ENCODE results near the gene GPX1.
"Not testable (repeated sequence)": the region's sequence is repeated elsewhere in the genome, so short reads cannot be mapped to it uniquely, and the experiment has no call there.

Gene GPX1

GRCh38 chr3:49346797-49347251 lies 11.3 kb downstream of the GPX1 start:
- H3K4me1 ChIP-seq (ENCODE audit: insufficient read depth, low read length) = peaks cover 6% of the 10 kb centered on the region; the same call in 1 of the 2 replicates
- no peaks in the 10 kb centered on the region for H3K36me3 ChIP-seq (ENCODE audit: insufficient read depth, low read length)
- H3K9me3 ChIP-seq (ENCODE audit: control insufficient read depth, insufficient read depth, low read length) = no peaks in the 10 kb centered on the region
- no peak overlapping the region for H3K9ac ChIP-seq (ENCODE audit: low read depth, low read length)

GRCh38 chr3:49343163-49343562 lies 15.0 kb downstream of the GPX1 start:
- Histone ChIP-seq H3K36me3 (ENCODE audit: insufficient read depth, low read length) (no peaks in the 10 kb centered on the region), H3K4me1 (ENCODE audit: insufficient read depth, low read length) (peaks cover 2% of the 10 kb centered on the region; the same call in 1 of the 2 replicates), H3K9ac (ENCODE audit: low read depth, low read length) (no peak overlapping the region), H3K9me3 (ENCODE audit: control insufficient read depth, insufficient read depth, low read length) (no peaks in the 10 kb centered on the region)

GRCh38 chr3:49341996-49342395 lies 16.2 kb downstream of the GPX1 start:
- H3K9me3 ChIP-seq (ENCODE audit: control insufficient read depth, insufficient read depth, low read length) = no peaks in the 10 kb centered on the region
- H3K4me1 ChIP-seq (ENCODE audit: insufficient read depth, low read length) = peaks cover 2% of the 10 kb centered on the region; the same call in 1 of the 2 replicates
- H3K9ac ChIP-seq (ENCODE audit: low read depth, low read length) = no peak overlapping the region
- H3K36me3 ChIP-seq (ENCODE audit: insufficient read depth, low read length) = no peaks in the 10 kb centered on the region

DNA sequence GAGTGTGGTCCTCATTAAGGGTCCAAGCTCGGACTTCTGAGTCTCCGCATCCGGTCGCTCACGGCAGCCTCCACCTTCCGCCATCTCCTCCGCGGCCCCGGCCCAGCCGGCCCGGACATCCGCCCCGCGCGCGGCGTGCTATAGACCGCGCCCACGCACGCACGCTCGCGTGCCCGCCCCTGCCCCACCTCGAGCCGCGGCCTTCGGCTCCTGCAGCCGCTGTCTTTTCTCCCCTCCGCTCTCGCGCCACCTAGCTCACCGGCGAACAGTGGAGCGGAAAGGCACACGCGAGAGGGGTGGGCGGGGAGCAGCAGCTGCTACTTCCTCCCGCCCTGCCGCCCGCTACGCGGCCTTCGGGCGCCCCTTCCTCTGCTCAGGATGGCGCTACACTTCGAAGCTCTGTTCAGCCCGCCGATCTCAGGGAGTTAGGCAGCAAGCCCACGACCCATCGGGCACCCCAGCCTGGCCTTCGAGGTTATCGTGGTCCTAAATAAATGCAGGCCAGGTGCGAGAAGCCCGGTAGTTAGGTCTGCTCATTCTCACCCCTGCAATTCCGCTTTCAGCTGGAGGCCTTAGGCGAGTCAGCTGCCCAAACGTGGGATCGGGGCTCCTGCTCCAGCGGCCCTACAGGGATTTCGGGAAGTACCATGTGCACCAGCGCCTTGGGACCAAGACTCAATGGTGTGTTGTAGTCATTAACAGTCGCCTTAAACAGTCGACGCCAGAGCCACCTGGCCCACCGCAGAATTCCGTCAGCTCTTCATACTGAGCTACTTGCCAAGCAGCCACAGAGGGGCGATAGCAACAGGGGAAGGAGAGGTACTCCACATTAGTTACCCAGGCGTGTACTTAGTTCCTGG lies 18.0 kb downstream of the GPX1 start, which contains the start of gene USP4:
USP4 (minus strand) TSS at position 113 of the 860 bp plus-strand sequence; CDS start at position 84, 29 bp downstream.
- H3K36me3 ChIP-seq (ENCODE audit: insufficient read depth, low read length) = peaks cover 4% of the 10 kb centered on the region; the same call in 1 of the 2 replicates
- peaks cover 2% of the 10 kb centered on the region; the same call in 1 of the 2 replicates for H3K4me1 ChIP-seq (ENCODE audit: insufficient read depth, low read length)
- H3K9me3 ChIP-seq (ENCODE audit: control insufficient read depth, insufficient read depth, low read length) = no peaks in the 10 kb centered on the region

DNA sequence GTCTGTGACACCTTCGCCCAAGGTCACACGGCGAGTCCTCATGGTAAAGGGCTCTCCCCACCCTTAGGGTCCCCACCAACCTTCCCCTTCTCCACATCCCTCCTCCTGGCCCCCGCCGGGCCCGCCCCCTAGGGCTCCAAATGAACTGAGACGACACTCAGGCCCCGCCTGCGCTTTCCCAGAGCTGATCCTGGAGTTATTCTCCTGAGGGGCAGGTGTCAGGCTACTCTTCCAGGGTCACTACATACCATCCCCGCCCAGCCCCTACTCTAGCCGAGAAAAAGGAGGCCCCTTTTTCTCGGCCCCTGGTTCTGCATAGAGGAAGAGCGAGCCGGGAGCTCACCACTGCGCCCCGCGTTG lies 18.6 kb downstream of the GPX1 start:
- Histone ChIP-seq H3K9ac (ENCODE audit: low read depth, low read length) (peak overlapping the region; percentile 63), H3K36me3 (ENCODE audit: insufficient read depth, low read length) (peaks cover 5% of the 10 kb centered on the region; the same call in 1 of the 2 replicates), H3K4me1 (ENCODE audit: insufficient read depth, low read length) (peaks cover 2% of the 10 kb centered on the region; the same call in 1 of the 2 replicates), H3K9me3 (ENCODE audit: control insufficient read depth, insufficient read depth, low read length) (no peaks in the 10 kb centered on the region)

More for the DNA sequence above, 18.0 kb downstream of the GPX1 start, which contains the start of gene USP4:
- peak within 1 kb of the TSS; percentile 63 for H3K9ac ChIP-seq (ENCODE audit: low read depth, low read length)

DNA sequence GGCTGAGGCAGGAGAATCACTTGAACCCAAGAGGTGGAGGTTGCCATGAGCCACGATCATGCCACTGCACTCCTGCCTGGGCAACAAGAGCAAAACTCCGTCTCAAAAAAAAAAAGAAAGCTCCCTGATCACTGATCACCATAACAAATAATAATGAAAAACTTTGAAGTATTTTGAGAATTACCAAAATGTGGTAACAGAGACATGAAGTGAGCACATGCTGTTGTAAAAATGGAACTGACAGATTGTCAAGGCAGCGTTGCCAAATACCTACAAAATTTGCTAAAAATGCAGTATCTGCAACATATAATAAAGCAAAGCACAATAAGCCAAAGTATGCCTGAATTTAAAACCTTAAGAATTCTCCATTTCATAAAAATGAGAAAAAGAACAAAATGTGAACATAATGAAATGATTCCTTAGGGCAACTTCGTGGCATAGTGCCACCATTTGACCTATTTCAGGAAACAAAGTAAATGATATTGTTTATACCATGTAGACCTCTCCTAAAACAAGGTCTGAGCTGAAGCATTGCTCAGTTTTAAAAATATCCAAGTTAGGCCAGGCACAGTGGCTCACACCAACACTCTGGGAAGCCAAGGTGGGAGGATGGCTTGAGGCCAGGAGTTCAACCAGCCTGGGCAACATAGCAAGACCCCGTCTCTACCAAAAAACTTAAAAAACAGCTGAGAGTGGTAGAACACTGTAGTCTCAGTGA lies 24.1 kb downstream of the GPX1 start:
- Histone ChIP-seq H3K4me1 (ENCODE audit: insufficient read depth, low read length) (no peaks in the 10 kb centered on the region), H3K9me3 (ENCODE audit: control insufficient read depth, insufficient read depth, low read length) (no peaks in the 10 kb centered on the region), H3K36me3 (ENCODE audit: insufficient read depth, low read length) (peaks cover 5% of the 10 kb centered on the region; the same call in 1 of the 2 replicates), H3K9ac (ENCODE audit: low read depth, low read length) (no peak overlapping the region)

DNA sequence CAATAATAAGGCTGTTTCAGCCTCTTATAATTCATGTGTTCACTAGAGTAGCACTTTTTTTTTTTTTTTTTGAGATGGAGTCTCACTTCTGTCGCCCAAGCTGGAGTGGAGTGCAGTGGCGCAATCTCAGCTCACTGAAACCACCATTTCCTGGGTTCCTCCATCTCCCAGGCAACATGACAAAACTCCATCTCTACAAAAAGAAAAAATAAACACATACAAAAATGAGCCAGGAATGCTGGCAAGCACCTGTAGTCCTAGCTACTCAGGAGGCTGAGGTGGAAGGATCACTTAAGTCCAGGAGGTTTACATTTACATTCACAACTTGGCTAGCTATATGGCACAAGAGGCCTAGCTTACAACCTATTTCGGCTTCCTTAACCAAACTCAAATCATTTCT lies 25.1 kb downstream of the GPX1 start:
- no peaks in the 10 kb centered on the region for H3K4me1 ChIP-seq (ENCODE audit: insufficient read depth, low read length)
- H3K9me3 ChIP-seq (ENCODE audit: control insufficient read depth, insufficient read depth, low read length) = no peaks in the 10 kb centered on the region
- H3K36me3 ChIP-seq (ENCODE audit: insufficient read depth, low read length) = peaks cover 5% of the 10 kb centered on the region; the same call in 1 of the 2 replicates
- no peak overlapping the region for H3K9ac ChIP-seq (ENCODE audit: low read depth, low read length)

DNA sequence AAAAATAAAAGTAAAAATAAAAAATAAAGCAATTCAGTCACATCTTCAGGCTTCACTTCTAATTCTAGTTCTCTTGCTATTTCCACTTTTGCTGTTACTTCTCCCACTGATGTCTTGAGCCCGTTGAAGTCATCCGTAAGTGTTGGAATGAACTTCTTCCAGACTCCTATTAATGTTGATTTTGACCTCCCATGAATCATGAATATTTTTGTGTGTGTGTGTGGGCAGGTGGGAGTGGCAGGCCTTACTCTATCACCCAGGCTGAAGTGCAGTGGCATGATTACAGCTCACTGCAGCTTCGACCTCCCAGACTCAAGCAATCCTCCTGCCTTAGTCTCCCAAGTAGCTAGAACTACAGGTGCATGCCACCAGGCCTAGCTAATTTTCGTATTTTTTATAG lies 29.0 kb downstream of the GPX1 start:
- Histone ChIP-seq H3K36me3 (ENCODE audit: insufficient read depth, low read length) (peaks cover 12% of the 10 kb centered on the region; the same call in 1 of the 2 replicates), H3K9me3 (ENCODE audit: control insufficient read depth, insufficient read depth, low read length) (no peaks in the 10 kb centered on the region), H3K4me1 (ENCODE audit: insufficient read depth, low read length) (no peaks in the 10 kb centered on the region)

DNA sequence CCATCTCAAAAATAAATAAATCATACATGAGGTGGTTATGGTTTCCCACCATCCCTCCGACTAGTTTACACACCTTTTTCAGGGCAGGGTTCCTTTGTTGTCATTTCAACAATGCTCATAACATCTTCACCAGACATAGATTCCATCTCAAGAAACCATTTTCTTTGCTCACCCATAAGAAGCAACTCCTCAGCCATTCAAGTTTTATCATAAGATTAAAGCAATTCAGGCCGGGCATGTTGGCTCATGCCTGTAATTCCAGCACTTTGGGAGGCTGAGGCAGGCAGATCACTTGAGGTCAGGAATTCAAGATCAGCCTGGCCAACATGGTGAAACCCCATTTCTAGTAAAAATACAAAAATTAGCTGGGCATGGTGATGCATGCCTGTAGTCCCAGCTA lies 29.8 kb downstream of the GPX1 start:
- H3K36me3 ChIP-seq (ENCODE audit: insufficient read depth, low read length) = peaks cover 14% of the 10 kb centered on the region; the same call in 1 of the 2 replicates
- not testable (repeated sequence) for H3K9me3 ChIP-seq (ENCODE audit: control insufficient read depth, insufficient read depth, low read length); H3K9ac ChIP-seq (ENCODE audit: low read depth, low read length); H3K4me1 ChIP-seq (ENCODE audit: insufficient read depth, low read length)

More for the DNA sequence above, 29.0 kb downstream of the GPX1 start:
- no peak overlapping the region for H3K9ac ChIP-seq (ENCODE audit: low read depth, low read length)

DNA sequence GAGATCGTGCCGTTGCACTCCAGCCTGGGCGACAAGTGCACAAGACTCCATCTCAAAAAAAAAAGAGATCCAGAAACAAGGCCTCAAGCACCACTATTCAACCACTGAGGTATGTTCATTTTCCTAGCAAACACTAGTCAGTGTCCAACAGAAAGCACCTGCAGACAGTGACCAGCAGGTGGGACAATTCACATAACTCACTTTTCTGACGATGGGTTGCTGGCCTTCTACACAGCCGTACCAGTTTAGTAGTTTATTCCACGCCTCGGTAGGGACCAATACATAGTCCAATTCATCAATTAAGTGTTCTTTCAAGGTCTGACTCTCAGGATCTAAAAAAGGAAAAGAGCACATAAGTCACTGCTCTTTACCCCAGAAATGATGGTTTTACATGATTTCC lies 30.7 kb downstream of the GPX1 start:
- Histone ChIP-seq H3K9ac (ENCODE audit: low read depth, low read length) (no peak overlapping the region), H3K9me3 (ENCODE audit: control insufficient read depth, insufficient read depth, low read length) (no peaks in the 10 kb centered on the region), H3K36me3 (ENCODE audit: insufficient read depth, low read length) (peaks cover 16% of the 10 kb centered on the region; the same call in 1 of the 2 replicates), H3K4me1 (ENCODE audit: insufficient read depth, low read length) (no peaks in the 10 kb centered on the region)

DNA sequence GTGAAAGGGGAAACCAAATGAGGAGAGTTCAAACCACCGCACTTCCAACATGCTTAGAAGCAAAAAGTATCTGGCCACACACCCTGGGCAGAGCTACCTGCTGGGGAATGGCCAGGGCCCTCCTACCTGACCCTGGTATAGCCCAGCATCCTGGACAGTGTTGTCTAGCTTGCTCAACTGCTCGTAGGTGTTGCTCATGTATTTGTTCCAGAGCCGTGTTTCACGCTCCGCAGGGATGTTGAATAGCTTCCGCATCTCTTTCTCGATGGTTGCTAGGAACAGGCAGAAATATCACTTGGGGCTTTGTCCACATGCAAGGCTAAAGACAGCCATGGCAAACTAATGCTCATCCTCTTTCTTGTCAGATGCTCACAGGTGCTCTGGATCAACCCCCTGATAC lies 33.4 kb downstream of the GPX1 start:
- Histone ChIP-seq H3K36me3 (ENCODE audit: insufficient read depth, low read length) (peaks cover 23% of the 10 kb centered on the region; the same call in 1 of the 2 replicates), H3K9ac (ENCODE audit: low read depth, low read length) (no peak overlapping the region), H3K4me1 (ENCODE audit: insufficient read depth, low read length) (no peaks in the 10 kb centered on the region), H3K9me3 (ENCODE audit: control insufficient read depth, insufficient read depth, low read length) (no peaks in the 10 kb centered on the region)

GRCh38 chr3:49316696-49317457 lies 41.3 kb downstream of the GPX1 start:
- no peak overlapping the region for H3K9ac ChIP-seq (ENCODE audit: low read depth, low read length)
- H3K9me3 ChIP-seq (ENCODE audit: control insufficient read depth, insufficient read depth, low read length) = no peaks in the 10 kb centered on the region
- no peaks in the 10 kb centered on the region for H3K4me1 ChIP-seq (ENCODE audit: insufficient read depth, low read length)
- H3K36me3 ChIP-seq (ENCODE audit: insufficient read depth, low read length) = peaks cover 9% of the 10 kb centered on the region; the same call in 1 of the 2 replicates

- no peaks in the 10 kb centered on the region for H3K9me3 ChIP-seq (ENCODE audit: control insufficient read depth, insufficient read depth, low read length)
- peaks cover 10% of the 10 kb centered on the region; the same call in 1 of the 2 replicates for H3K36me3 ChIP-seq (ENCODE audit: insufficient read depth, low read length)
- H3K4me1 ChIP-seq (ENCODE audit: insufficient read depth, low read length) = no peaks in the 10 kb centered on the region
- H3K9ac ChIP-seq (ENCODE audit: low read depth, low read length) = no peak overlapping the region
Measured at GRCh38 chr3:49313896-49314688, 44.1 kb downstream of the GPX1 start.

All from ES-I3 (cell line).